Sigmoid colon (tissue), 7 donors: ENCODE measurements around the gene C5orf15. TPM values are rescaled to one million over a fixed set of nuclear protein-coding genes. Genes with fewer than 3 reads are reported as not detected.

Experiments used
- DNase-seq: peaks from one replicate; pipeline ENCODE4 v3.0.0-alpha.2; 2019
- H3K27ac ChIP-seq, 4 donors: fragments of 200-600 bp; sonication (generic); one replicate each; pipeline ENCODE4 v1.5.1; 2016 to 2019; ENCODE audit warnings: mild to moderate bottlenecking in 1 of 4
- H3K27me3 ChIP-seq, 3 donors: fragments of 200-600 bp; sonication (generic); one replicate each; pipeline ENCODE4 v1.5.1; 2019; ENCODE audit warnings: mild to moderate bottlenecking in 1 of 3
- H3K36me3 ChIP-seq, 4 donors: fragments of 200-600 bp; sonication (generic); one replicate each; pipeline ENCODE4 v1.5.1; 2016 to 2019
- H3K4me1 ChIP-seq, 4 donors: fragments of 200-600 bp; sonication (generic); one replicate each; pipeline ENCODE4 v1.5.1; 2017 to 2019
- H3K4me3 ChIP-seq, 4 donors: fragments of 200-600 bp; sonication (generic); one replicate each; pipeline ENCODE4 v1.5.1; 2017 to 2019; ENCODE audit warnings: mild to moderate bottlenecking in 2 of 4, moderate library complexity in 1 of 4
- H3K9me3 ChIP-seq, 4 donors: fragments of 200-600 bp in 3 of 4; sonication (generic) in 3 of 4; one replicate each; pipeline versions ENCODE4 v1.5.1 to v1.6.1; 2013 to 2019
- CTCF ChIP-seq, 4 experiments: fragments of 450-650 bp in 3 of 4; fragments of 200-600 bp in 1 of 4; IDR thresholded peaks; one replicate each; pipeline ENCODE4 v1.5.1; 2016 to 2019; ENCODE audit warnings: antibody characterized with exemption in 4 of 4, mild to moderate bottlenecking in 3 of 4, moderate library complexity in 2 of 4
- EP300 ChIP-seq, 4 donors: sonication (generic); formaldehyde crosslinking; IDR thresholded peaks; one replicate each; pipeline ENCODE4 v1.6.1; 2017; ENCODE audit warnings: antibody characterized with exemption in 4 of 4
- POLR2A ChIP-seq, 2 donors: fragments of 450-650 bp; IDR thresholded peaks; one replicate each; pipeline ENCODE4 v1.6.1; 2016; ENCODE audit warnings: antibody characterized with exemption in 2 of 2, mild to moderate bottlenecking in 2 of 2, moderate library complexity in 2 of 2
- POLR2AphosphoS5 ChIP-seq, 4 donors: sonication (generic); formaldehyde crosslinking; IDR thresholded peaks; one replicate each; pipeline ENCODE4 v1.6.1; 2017; ENCODE audit warnings: antibody characterized with exemption in 4 of 4
- WGBS, 2 donors: extraction: QIAGEN DNeasy Blood & Tissue Kit; methylation state at CpG; one replicate each; pipeline ENCODE4 v1.1.7; 2013; 5-methylcytosine and 5-hydroxymethylcytosine counted together
- intact Hi-C: fragments of 100-400 bp; cut with DNase I; formaldehyde crosslinking; loops from one replicate; pipeline ENCODE4 v1.15.1; 2023
- polyA plus RNA-seq, 3 donors: library from polyadenylated mRNA; stranded (reverse); fragments of 200-250 nt; gene quantifications; one replicate each; pipeline ENCODE4 v1.2.3, GENCODE V29; 2013
- total RNA-seq, 4 donors: library from RNA; depleted of rRNA; stranded (reverse); fragments of >200 nt; gene quantifications; one replicate each; pipeline ENCODE4 v1.1.0, GENCODE V29; 2016
- donor health status: healthy with polysubstance abuse.
- donor health status: Bipolar disorder and iron deficiency.
- donor health status: healthy.

C5orf15 gene
- total RNA-seq (10 to 100 TPM; 22.8 to 38.5 (median 30.9) TPM), polyA plus RNA-seq (10 to 100 TPM in 2 of 3 donors, 1 to 10 TPM in 1; 6.6 to 34.1 (median 15.7) TPM)

GRCh38 chr5:133968204-133968980 lies at the start of gene C5orf15:
C5orf15 (minus strand) TSS chr5:133968625; CDS start chr5:133968584, 41 bp downstream.
- Histone ChIP-seq H3K4me3 (peak within 1 kb of the TSS; percentile 71 to 85 (median 76)), H3K36me3 (peaks cover 3 to 17% (median 6%) of the 10 kb centered on the region in 4 donors), H3K9me3 (no peaks in the 10 kb centered on the region), H3K4me1 (peaks cover 0 to 27% (median 20%) of the 10 kb centered on the region in 4 donors), H3K27me3 (no peaks in the 10 kb centered on the region), H3K27ac (peak within 1 kb of the TSS; percentile 88 to 92 (median 92))
- TF ChIP-seq CTCF (IDR thresholded peaks at IDR 0.05) (peak in 3 of 4 experiments; percentile 21 to 37 (median 22)), POLR2AphosphoS5 (IDR thresholded peaks at IDR 0.05) (peak; percentile 86 to 98 (median 91)), EP300 (IDR thresholded peaks at IDR 0.05) (peak in 1 of 4 donors; percentile 15), POLR2A (IDR thresholded peaks at IDR 0.05) (peak; percentile 68 to 73)
- 0% methylated on average over 48 of the region's 48 CpGs for WGBS, 2 donors
- DNase-seq: peak; percentile 98
- intact Hi-C loops: loop anchor here (1.0 kb wide), 1 partner anchor 37 kb away; no protein-coding TSS in a partner anchor

GRCh38 chr5:134008266-134008749 lies 39.9 kb upstream of the C5orf15 start:
- H3K9me3 ChIP-seq: no peaks in the 10 kb centered on the region
- no peak overlapping the region for H3K27ac ChIP-seq
- intact Hi-C loops: no loop called here
- H3K4me3 ChIP-seq: no peak overlapping the region
- 32 to 56% methylated on average over 2 of the region's 2 CpGs for WGBS, 2 donors
- peaks cover 0 to 19% (median 13%) of the 10 kb centered on the region in 4 donors for H3K4me1 ChIP-seq
- no peaks in the 10 kb centered on the region for H3K36me3 ChIP-seq
- DNase-seq: no peak
- H3K27me3 ChIP-seq: no peaks in the 10 kb centered on the region
- TF ChIP-seq POLR2A (IDR thresholded peaks at IDR 0.05) (no peak), EP300 (IDR thresholded peaks at IDR 0.05) (no peak), POLR2AphosphoS5 (IDR thresholded peaks at IDR 0.05) (no peak), CTCF (IDR thresholded peaks at IDR 0.05) (no peak)

GRCh38 chr5:134007581-134008265 lies 39.3 kb upstream of the C5orf15 start:
- Histone ChIP-seq H3K4me3 (no peak overlapping the region), H3K36me3 (no peaks in the 10 kb centered on the region), H3K27ac (no peak overlapping the region), H3K4me1 (peaks cover 0 to 24% (median 19%) of the 10 kb centered on the region in 4 donors), H3K9me3 (no peaks in the 10 kb centered on the region), H3K27me3 (no peaks in the 10 kb centered on the region)
- intact Hi-C loops: no loop called here
- no peak for DNase-seq
- TF ChIP-seq EP300 (IDR thresholded peaks at IDR 0.05): no peak
- no peak for TF ChIP-seq POLR2AphosphoS5 (IDR thresholded peaks at IDR 0.05)
- no peak for TF ChIP-seq POLR2A (IDR thresholded peaks at IDR 0.05)
- TF ChIP-seq CTCF (IDR thresholded peaks at IDR 0.05): no peak
- 85 to 88% methylated on average over 14 of the region's 14 CpGs for WGBS, 2 donors

GRCh38 chr5:134006115-134006514 lies 37.7 kb upstream of the C5orf15 start:
- DNase-seq: no peak
- peak overlapping the region; percentile 98 to 100 (median 98) for H3K27ac ChIP-seq
- H3K4me3 ChIP-seq: peak overlapping the region in 3 of 4 donors; percentile 82 to 96 (median 90)

More at GRCh38 chr5:134006115-134006514, 37.7 kb upstream of the C5orf15 start:
- H3K27me3 ChIP-seq: no peaks in the 10 kb centered on the region
- no peak for TF ChIP-seq POLR2A (IDR thresholded peaks at IDR 0.05)
- no peaks in the 10 kb centered on the region for H3K9me3 ChIP-seq
- H3K36me3 ChIP-seq: peaks cover 0 to 3% (median 0%) of the 10 kb centered on the region in 4 donors
- peaks cover 0 to 40% (median 34%) of the 10 kb centered on the region in 4 donors for H3K4me1 ChIP-seq
- 81 to 89% methylated on average over 13 of the region's 13 CpGs for WGBS, 2 donors
- intact Hi-C loops: no loop called here
